Amniotic stem cell (primary cell): ENCODE measurements around the gene CSF1R.
"Not testable (repeated sequence)": the region's sequence is repeated elsewhere in the genome, so short reads cannot be mapped to it uniquely, and the experiment has no call there.

ENCODE experiments used
- DNase-seq: peaks from one replicate; lab custom pipeline; 2025; lab: John Stamatoyannopoulos, UW

Gene CSF1R

GRCh38 chr5:150054569-150054968 lies 31.8 kb downstream of the CSF1R start:
- no peak for DNase-seq

DNA sequence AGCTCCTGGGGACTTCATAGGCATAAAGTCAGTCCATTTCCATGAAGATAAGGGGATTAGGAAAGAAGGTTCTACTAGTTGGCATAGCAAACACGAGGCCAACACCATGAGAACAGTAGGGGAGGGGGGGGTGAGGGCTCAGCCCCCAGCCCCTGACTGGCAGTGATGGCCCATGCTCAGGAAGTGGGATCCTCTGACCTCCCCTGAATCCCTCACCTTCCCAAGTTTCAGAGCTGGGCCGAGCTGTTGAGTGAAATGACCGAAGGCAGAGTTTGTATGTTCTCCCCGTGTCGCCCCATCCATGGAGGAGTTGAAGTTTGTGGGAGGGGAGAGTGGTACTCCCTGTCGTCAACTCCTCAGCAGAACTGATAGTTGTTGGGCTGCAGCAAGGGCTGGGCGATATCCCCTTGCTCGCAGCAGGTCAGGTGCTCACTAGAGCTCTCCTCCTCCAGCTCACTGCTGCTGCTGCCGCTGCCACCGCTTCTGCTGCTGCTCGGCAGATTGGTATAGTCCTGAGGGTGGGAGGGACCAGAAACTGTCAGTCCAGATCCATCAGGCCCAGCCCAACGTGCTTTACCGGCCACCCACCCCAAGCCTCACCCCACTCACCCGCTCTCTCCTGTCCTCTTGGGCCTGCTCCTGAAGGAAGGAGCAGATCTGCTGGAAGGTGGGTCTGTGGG lies 32.5 kb downstream of the CSF1R start:
- no peak for DNase-seq

GRCh38 chr5:150052956-150053712 lies 33.2 kb downstream of the CSF1R start:
- DNase-seq: peak; percentile 43

GRCh38 chr5:150052226-150052955 lies 34.0 kb downstream of the CSF1R start:
- no peak for DNase-seq

DNA sequence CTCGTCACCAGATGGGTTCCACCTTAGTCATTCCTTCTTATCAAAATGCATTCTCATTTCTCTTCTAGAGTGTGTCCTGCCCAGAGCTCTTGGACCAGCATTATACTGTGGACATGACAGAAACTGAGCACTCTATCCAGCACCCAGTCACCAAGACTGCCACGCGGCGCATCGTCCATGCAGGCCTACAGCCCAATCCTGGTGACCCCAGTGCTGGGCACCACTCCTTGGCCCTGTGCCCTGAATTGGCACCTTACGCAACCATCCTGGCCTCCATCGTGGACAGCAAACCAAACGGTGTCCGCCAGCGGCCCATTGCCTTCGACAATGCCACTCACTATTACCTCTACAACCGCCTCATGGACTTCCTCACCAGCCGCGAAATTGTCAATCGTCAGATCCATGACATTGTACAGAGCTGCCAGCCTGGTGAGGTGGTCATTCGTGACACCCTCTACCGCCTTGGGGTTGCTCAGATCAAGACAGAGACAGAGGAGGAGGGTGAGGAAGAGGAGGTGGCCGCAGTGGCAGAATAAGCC lies 34.6 kb downstream of the CSF1R start:
- no peak for DNase-seq

DNA sequence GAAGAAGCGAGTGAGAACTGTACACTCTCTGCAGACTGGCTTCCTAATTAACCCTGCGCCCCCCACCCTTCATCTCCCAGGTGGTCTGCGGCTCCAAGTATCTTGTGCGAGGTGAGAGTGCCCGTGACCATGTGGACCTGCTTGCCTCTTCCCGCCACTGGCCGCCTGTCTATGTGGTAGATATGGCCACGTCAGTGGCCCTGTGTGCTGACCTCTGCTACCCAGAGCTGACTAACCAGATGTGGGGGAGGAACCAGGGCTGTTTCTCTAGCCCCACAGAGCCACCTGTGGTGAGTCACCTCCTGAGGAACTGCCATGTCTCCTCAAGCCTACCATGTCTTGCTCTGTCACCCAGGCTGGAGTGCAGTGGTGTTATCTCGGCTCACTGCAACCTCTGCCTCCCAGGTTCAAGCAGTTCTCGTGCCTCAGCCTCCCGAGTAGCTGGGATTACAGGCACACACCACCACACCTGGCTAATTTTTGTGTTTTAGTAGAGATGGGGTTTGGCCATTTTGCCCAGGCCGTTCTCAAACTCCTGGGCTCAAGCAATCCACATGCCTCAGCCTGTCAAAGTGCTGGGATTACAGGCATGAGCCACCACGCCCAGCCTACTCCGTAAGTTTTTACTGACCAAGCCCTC lies 36.1 kb downstream of the CSF1R start:
- not testable (repeated sequence) for DNase-seq

DNA sequence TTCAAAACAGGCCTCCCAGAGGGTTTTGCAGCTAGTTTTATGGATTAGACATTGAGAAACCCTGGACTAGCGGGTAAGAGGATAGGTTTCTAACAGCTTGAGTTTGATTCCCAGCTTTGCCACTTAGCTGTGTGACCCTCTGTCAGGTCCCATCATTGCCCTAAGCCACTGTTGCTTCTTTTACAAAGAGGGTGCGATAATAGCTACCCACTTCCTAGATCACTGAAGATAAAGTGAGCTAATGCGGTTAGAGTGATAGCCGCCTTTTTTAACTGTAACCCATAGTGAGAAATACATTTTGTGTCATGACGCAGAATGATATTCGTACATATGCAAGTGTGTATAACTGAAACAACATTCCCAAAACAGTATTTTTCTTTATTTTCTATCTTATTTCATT lies 40.3 kb downstream of the CSF1R start:
- DNase-seq: no peak

DNA sequence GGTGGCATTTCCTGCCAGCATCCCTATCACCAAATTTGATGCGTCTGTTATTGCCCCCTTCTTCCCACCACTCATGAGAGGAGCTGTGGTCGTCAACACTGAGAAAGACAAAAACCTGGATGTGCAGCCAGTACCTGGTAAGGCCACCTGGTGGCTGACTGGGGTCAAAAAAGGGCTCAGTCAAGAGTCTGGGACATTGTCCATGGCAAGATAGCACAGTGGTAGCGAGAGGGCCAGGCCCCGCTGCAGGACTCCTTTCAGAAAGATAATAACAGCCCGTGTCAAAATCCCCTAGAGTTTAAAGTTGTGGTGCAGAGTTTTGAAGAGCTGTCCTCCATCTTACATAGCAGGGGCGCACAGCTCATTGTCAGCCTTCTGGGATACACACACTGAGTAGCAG lies 40.8 kb downstream of the CSF1R start:
- DNase-seq: no peak

DNA sequence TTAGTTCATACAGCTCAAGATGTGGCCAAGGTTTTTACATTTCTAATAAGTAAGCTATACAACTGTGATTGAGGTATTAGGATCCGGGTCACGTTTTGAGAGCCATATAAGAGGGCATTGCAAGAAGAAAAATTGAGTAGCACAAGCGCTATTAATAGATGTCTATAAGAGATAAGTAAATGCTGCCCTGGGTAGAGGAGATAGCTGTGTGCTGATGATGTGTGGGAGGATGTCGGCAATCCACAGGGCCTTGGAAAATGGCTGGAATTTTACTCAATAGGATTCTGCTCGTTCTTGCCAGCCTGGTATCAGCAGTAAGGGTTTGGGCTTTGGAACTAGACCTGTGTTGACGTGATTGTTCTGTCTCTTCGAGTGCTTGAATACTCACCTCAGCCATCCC lies 41.6 kb downstream of the CSF1R start:
- no peak for DNase-seq

DNA sequence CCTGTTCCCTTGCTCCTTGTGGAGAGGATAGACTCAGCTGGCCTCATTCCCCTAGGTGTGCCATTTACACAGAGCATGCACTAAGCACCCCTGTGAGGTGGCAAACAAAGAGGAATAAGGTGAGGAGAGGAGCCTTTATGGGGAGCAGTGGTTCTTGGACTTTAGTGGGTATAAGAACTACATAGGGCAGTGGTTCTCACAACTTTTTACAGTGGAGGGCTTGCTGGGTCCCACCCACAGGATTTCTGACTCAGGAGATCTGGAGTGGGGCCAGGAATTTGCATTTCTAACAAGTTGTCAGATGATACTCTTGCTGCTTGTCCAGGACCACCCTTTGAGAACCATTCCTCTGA lies 42.0 kb downstream of the CSF1R start:
- DNase-seq: peak; percentile 22

DNA sequence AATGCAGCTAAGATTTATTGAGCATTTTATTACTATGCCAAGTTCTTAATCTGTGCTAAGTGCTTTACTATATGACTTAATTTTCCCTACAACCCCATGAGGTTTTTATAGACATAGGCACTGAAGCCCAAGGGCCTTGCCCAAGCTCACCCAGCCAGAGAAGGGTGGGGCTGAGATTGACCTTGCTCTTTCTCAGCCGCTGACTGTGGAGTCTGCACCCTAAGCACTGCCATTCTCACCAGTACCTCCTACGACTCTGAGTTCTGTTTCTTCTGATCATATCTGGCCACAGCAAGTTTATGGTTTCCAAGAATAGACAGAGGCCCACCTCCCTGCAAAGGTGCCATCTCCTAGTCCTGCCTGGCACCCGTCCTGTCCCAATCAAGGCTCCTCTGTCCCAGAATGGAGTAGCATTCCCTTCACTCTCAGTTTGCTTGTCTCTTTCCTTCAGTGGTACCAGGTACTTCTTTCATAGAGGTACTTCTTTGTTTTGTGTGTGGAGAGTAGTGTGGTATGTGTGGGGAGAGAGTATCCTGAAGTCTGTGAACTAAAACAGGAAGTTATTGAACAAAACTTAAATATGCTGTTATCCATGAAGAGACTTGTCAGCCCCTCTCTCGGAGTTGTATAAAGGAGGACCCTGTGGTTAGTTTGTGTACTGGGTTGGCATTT lies 42.6 kb downstream of the CSF1R start:
- DNase-seq: no peak

DNA sequence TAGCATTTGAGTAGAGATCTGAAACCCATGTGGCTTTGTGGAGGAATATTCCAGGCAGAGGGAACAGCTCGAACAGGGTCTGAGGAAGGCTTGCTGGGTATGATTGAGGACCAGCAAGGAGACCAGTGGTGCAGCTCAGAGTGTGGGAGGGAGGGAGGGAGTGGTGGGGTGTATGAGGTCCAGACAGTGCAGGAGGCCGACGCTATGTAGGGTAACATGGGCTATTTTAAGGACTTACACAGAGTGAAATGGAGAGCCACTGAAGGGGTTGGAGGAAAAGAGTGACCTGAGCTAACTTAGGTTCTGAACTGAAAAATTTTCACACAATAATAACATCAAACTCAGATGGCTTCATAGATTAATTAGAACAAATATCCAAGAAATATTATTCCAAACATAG lies 43.9 kb downstream of the CSF1R start:
- DNase-seq: no peak

GRCh38 chr5:150038547-150038946 lies 47.8 kb downstream of the CSF1R start:
- no peak for DNase-seq

GRCh38 chr5:150036513-150036912 lies 49.8 kb downstream of the CSF1R start:
- DNase-seq: peak; percentile 88

DNA sequence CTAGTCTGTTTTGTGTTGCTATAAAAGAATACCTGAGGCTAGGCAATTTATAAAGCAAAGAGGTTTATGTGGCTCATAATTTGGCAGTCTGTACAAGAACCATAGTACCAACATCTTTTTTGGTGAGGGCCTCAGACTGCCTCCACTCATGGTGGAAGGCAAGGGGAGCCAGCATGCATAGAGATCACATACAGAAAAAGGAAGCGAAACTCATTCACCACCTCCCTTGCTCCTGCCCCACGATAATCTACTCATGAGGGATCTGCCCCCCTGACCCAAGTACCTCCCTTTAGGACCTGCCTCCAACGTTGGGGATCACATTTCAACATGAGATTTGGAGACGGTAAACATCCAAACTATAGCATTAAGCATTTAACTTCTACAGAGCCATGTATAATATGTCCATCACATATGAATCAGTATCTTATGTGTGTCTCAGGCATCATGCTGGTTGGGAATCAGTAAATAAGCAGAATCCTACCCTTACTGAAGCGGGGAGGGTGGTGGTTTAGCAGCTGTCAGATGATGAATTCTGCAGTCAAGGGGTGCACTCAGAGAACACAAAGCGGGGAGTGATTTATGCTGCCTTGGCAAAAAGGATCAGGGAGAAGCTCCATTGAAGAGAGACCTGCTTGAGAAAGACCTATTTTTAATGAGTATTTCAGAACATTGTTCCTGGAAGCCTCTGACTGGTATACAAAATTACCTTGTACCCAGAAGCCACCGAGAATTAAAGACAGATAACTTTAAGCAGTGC lies 51.0 kb downstream of the CSF1R start:
- DNase-seq: no peak

GRCh38 chr5:150034662-150035061 lies 51.7 kb downstream of the CSF1R start:
- DNase-seq: no peak

DNA sequence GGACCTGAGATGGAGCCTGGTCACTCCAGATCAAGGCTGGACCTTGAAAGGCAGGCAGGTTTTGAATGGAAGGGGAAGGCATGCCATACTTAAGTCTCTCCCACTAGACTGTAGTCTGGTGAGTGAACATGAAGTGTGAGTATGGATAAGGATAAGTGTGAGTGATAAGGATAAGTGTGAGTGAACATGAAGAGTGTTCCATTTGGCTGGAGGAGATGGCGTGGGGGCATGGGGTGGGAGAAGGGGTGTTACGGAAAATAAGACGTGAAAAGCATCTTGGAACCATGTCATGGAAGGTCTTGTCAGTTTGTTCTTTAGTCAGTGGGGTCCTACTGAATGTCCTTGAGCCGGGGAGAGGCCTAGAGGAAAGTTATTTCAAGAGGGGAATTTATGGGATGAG lies 53.0 kb downstream of the CSF1R start:
- DNase-seq: no peak

GRCh38 chr5:150028047-150028446 lies 58.3 kb downstream of the CSF1R start:
- DNase-seq: not testable (repeated sequence)

GRCh38 chr5:150026682-150027172 lies 59.6 kb downstream of the CSF1R start:
- no peak for DNase-seq

DNA sequence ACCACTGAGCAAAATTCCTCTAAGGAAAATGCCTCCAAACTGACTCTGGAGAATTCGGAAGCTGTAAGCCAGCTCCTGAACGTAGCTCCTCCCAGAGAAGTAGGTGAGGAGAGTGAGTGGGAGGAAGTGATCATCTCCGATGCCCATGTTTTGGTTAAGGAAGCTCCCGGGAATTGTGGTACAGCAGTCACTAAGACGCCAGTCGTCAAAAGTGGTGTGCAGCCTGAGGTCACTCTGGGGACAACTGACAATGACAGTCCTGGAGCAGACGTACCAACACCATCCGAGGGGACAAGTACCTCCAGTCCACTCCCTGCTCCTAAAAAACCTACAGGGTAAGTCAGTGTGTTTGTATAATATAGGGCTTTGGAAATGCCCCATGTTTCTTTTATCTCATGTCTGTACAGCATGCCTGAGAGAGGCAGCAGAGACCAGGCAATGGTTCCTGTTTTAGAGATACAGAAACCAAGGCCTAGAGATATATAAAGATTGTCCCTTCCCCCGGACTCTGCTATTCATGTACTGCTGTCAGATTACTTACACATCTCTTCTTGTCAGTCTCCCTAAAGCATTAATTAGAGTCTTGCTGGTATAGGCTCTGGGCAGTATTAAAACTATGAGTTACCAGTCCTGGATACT lies 61.9 kb downstream of the CSF1R start:
- DNase-seq: no peak
